Activated T-cell treated with anti-CD3 and anti-CD28 coated beads, Interleukin-2, amount 50 U/mL, for 72 hours (primary cell): ENCODE measurements around the gene PPARA. TPM values are rescaled to one million over a fixed set of nuclear protein-coding genes. Genes with fewer than 3 reads are reported as not detected.
"Not testable (repeated sequence)": the region's sequence is repeated elsewhere in the genome, so short reads cannot be mapped to it uniquely, and the experiment has no call there.

Source experiments
- ATAC-seq, 2 donors: fragments of 150-1000 bp; cut with Tn5 transposase; replicated peaks in 1 of 2; 2 replicates each; pipeline ENCODE4 v1.10.0; 2021; ENCODE audit warnings: moderate library complexity in 2 of 2, mild to moderate bottlenecking in 1 of 2
- DNase-seq, 2 donors: peaks; one replicate each; pipeline ENCODE4 v3.0.0; 2021 to 2022; ENCODE audit warnings: mixed read lengths in 1 of 2
- H3K27ac Mint-ChIP-seq: one replicate; pipeline ENCODE4 v1.8.0; 2022; ENCODE audit warnings: mild to moderate bottlenecking, moderate library complexity, mixed read lengths
- H3K27me3 Mint-ChIP-seq: one replicate; pipeline ENCODE4 v1.8.0; 2022; ENCODE audit warnings: low read depth, mixed read lengths
- H3K36me3 Mint-ChIP-seq, 2 donors: one replicate each; pipeline ENCODE4 v1.8.0; 2022; ENCODE audit warnings: mixed read lengths in 2 of 2, mild to moderate bottlenecking in 1 of 2; ENCODE audit not compliant: insufficient read depth in 2 of 2
- H3K4me1 Mint-ChIP-seq: one replicate; pipeline ENCODE4 v1.8.0; 2022; ENCODE audit warnings: low read depth, mixed read lengths
- H3K4me3 Mint-ChIP-seq, 2 donors: one replicate each; pipeline ENCODE4 v1.8.0; 2022; ENCODE audit warnings: mild to moderate bottlenecking in 2 of 2, mixed read lengths in 2 of 2, moderate library complexity in 2 of 2
- H3K9me3 Mint-ChIP-seq, 2 donors: one replicate each; pipeline ENCODE4 v1.8.0; 2022; ENCODE audit warnings: mixed read lengths in 2 of 2
- total RNA-seq, 2 donors: library from RNA; stranded (reverse); gene quantifications; one replicate each; pipeline ENCODE4 v1.2.3, GENCODE V29; 2022

Gene PPARA
- total RNA-seq, 2 donors from 2014 or later = 14.8 to 16.6 TPM

DNA sequence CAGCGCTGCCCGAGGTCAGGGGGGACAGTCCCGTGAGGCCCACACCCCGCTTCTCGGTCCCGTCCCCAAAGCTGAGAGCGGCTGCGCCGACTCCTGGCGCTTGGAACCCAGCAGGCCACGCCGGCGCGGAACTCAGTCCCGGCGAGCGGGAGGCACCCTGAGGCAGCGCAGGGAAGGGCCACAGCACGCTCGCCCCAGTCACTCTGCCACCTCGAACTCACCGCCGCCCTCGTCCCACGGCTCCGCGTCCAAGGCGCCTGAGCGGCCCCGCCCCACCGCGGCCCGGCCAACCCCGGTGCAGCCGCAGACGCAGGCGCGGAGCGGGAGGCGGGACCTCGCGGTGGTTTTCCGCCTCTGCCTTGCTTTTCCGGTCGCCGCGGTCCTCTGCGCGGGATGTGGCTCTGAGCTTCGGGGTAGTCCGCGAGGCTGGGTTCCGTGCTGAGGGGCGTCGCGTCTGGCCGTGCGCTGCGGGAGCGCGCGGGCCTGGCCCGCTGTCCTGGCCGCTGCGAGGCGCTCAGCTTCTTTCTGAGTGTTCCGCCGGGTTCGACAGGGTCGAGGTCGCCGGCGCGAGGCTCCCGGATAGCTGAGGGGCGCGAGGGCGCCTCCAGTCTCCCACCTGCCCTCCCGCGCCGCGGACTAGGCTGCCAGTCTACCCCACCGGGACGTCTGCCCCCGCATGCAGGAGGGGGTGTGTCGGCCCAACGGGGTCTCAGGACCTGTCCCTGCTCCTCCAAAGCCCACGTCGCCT, 99.9 kb downstream of the PPARA start, which contains the start of gene CDPF1:
Gene CDPF1 (minus strand): TSS at position 259 of the 748 bp plus-strand sequence. CDS start 2,009 bp downstream, outside the sequence.
- Mint-ChIP-seq H3K27ac (peak within 1 kb of the TSS; percentile 74), H3K27me3 (no peaks in the 10 kb centered on the region), H3K36me3 (peaks cover 1 to 3% of the 10 kb centered on the region in 2 donors), H3K4me1 (peaks cover 34% of the 10 kb centered on the region), H3K4me3 (peak within 1 kb of the TSS; percentile 86 to 89), H3K9me3 (peaks cover 1 to 4% of the 10 kb centered on the region in 2 donors)
- ATAC-seq = peak; percentile 90 to 95
- peak; percentile 94 to 95 for DNase-seq

- peak overlapping the region; percentile 86 to 89 for H3K4me3 Mint-ChIP-seq
- H3K27me3 Mint-ChIP-seq = no peaks in the 10 kb centered on the region
- H3K36me3 Mint-ChIP-seq = peaks cover 1 to 3% of the 10 kb centered on the region in 2 donors
- peak overlapping the region; percentile 74 for H3K27ac Mint-ChIP-seq
- peak in 1 of 2 donors; percentile 4 for ATAC-seq
- H3K9me3 Mint-ChIP-seq = peaks cover 1 to 4% of the 10 kb centered on the region in 2 donors
- peak in 1 of 2 donors; percentile 29 for DNase-seq
- H3K4me1 Mint-ChIP-seq = peaks cover 34% of the 10 kb centered on the region
Measured at GRCh38 chr22:46250783-46251125, 100.4 kb downstream of the PPARA start.

- DNase-seq (no peak), ATAC-seq (no peak)
- peaks cover 34% of the 10 kb centered on the region for H3K4me1 Mint-ChIP-seq
- peaks cover 1 to 4% of the 10 kb centered on the region in 2 donors for H3K9me3 Mint-ChIP-seq
- peaks cover 1 to 3% of the 10 kb centered on the region in 2 donors for H3K36me3 Mint-ChIP-seq
- H3K27ac Mint-ChIP-seq = peak overlapping the region; percentile 85
- peaks cover 2% of the 10 kb centered on the region for H3K27me3 Mint-ChIP-seq
- peak overlapping the region; percentile 86 to 89 for H3K4me3 Mint-ChIP-seq
Measured at GRCh38 chr22:46251266-46251665, 100.9 kb downstream of the PPARA start.

GRCh38 chr22:46251816-46252380, 101.6 kb downstream of the PPARA start:
- Mint-ChIP-seq H3K27me3 (peaks cover 8% of the 10 kb centered on the region), H3K27ac (peak overlapping the region; percentile 85), H3K4me3 (peak overlapping the region; percentile 86 to 89), H3K9me3 (peaks cover 1 to 4% of the 10 kb centered on the region in 2 donors), H3K4me1 (peaks cover 34% of the 10 kb centered on the region), H3K36me3 (peaks cover 1 to 3% of the 10 kb centered on the region in 2 donors)
- ATAC-seq = peak in 1 of 2 donors; percentile 20
- peak in 1 of 2 donors; percentile 15 for DNase-seq

DNA sequence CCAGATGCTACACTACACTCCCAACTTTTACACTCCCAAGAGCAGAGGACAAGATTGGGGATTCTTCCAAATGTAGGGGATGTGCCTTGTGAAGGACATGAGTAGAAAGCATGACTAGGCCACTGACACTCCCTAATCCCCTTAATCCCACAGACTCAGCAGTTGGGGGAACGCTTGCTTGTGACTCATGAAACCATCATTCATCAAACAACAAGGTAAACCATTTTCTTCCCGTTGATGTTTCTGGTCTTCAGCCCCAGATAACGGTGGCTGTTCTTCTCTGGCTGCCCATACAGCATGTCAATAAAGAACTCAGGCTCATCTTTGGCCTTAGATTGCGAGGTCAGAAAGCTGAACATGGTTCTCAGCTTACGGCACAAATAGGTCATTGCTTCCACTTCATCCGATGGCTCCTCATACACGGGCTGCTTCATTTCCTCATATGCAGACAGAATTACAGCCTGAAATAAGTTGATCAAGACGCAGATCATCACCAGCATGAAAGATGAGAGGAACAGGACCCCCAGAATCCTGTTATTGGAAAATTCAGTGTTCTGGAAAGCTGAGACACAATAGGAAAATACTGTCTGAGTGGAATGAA, 106.1 kb downstream of the PPARA start:
- H3K36me3 Mint-ChIP-seq = peaks cover 2 to 3% of the 10 kb centered on the region in 2 donors
- H3K27me3 Mint-ChIP-seq = peaks cover 42% of the 10 kb centered on the region
- peaks cover 23% of the 10 kb centered on the region for H3K4me1 Mint-ChIP-seq
- no peak overlapping the region for H3K4me3 Mint-ChIP-seq
- DNase-seq (no peak), ATAC-seq (no peak)
- H3K27ac Mint-ChIP-seq = no peak overlapping the region
- peaks cover 2 to 4% of the 10 kb centered on the region in 2 donors for H3K9me3 Mint-ChIP-seq

DNA sequence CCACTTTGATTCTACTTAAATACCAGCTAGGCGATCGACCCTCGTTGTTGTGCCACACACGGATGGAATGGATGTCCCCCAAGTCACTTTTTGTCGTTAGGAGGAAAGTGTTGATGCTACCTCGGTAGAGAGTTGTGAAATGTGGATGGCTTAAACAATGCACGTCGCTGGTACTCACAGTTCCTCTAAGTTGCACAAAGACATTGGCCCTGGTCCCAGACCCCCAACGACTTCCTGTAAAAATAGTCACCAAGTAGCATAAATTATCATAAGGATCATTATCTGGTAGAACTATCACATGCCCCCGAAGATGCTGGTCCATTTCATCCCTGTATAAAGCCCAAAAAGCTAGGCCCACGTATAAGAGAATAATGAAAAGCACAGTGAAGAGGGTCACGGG, 109.0 kb downstream of the PPARA start:
- Mint-ChIP-seq H3K4me3 (no peak overlapping the region), H3K36me3 (peaks cover 1 to 6% of the 10 kb centered on the region in 2 donors), H3K9me3 (peaks cover 0 to 1% of the 10 kb centered on the region in 2 donors), H3K27ac (no peak overlapping the region), H3K4me1 (peaks cover 9% of the 10 kb centered on the region), H3K27me3 (peaks cover 61% of the 10 kb centered on the region)
- ATAC-seq (no peak), DNase-seq (no peak)

DNA sequence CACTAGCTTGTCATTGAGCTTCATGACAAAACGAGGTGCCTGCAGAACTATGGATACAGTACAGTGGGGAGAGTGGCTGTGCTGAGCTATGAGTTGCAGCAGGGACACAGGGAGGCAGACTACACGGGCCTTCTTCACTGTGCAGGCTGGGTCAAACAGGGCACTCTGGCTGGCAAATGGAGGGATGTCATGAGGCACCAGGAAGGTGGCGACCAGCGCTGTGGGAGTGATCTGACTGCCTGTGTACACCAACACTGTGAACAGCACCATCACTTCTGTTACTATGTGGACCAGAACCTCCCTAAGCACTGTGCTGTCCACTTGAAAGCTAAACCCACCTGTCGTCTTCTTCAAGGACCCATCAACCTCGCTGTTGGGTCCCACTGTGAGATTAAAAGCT, 109.7 kb downstream of the PPARA start:
- no peak overlapping the region for H3K27ac Mint-ChIP-seq
- H3K4me1 Mint-ChIP-seq = peaks cover 2% of the 10 kb centered on the region
- peaks cover 66% of the 10 kb centered on the region for H3K27me3 Mint-ChIP-seq
- H3K36me3 Mint-ChIP-seq = peaks cover 1 to 8% of the 10 kb centered on the region in 2 donors
- peaks cover 0 to 3% of the 10 kb centered on the region in 2 donors for H3K9me3 Mint-ChIP-seq
- no peak for ATAC-seq
- DNase-seq = no peak
- no peak overlapping the region for H3K4me3 Mint-ChIP-seq

DNA sequence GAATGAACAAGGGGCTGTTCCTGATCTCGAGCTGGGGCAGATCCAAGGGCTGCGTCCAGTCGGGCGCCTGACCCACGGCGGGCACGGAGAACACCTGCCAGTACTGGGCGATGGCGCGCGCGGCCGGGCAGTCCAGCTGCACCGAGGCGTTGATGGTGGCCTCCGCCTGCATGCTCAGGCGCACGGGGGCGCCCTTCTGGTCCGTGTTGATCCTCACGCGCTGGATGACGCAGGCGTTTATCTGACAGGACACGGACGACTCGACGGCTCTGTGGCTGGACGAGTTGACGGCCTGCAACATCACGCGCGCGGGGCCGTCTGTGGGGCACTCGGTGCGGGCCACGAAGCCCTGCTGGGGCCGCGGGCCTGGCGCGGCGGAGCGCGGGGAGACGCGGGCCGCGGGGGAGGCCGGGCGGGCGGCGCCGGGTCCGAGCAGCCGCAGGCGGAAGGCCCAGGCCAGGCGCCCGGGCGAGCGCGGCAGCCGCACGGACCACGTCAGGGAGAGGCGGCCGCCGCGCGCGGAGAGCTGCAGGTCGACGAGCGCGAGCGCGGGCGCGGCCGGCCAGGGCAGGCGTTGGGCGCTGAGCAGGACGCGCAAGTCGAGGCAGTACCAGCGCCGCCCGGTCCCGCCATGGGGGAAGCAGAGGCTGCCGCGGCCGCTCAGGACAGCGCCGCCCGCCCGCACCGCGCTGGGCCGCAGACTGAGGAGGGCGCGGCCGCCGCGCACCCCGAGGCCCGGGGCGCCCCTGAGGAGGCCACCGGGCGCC, 112.3 kb downstream of the PPARA start:
- DNase-seq = peak; percentile 64 to 66
- Mint-ChIP-seq H3K36me3 (peaks cover 12 to 19% of the 10 kb centered on the region in 2 donors), H3K4me1 (peaks cover 6% of the 10 kb centered on the region), H3K4me3 (peak overlapping the region in 1 of 2 donors; percentile 69), H3K27ac (no peak overlapping the region), H3K9me3 (peaks cover 1 to 3% of the 10 kb centered on the region in 2 donors), H3K27me3 (peaks cover 77% of the 10 kb centered on the region)
- ATAC-seq = peak; percentile 83 to 84

DNA sequence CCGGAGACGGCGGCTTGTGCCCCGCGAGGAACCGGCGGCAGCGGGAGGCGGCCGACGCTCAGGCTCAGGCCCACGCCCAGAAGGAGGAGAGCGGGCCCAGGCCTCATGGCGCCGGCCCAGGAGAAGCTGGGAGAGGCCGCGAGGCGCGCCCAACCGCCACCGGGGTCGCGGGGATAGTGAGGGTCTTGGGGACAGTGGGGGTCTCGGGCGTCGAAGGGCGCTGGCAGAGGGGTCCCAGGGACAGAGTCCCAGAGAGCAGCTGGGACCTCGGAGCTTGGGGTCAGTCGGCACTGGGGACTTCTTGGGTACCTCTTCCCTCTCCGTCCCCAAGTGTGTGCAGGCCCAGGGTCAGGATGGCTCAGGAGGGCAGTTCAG, 112.9 kb downstream of the PPARA start, which contains the start of gene PKDREJ:
Gene PKDREJ (minus strand): TSS at position 128 of the 375 bp plus-strand sequence. CDS start 21 bp downstream, at position 107.
- H3K27me3 Mint-ChIP-seq = peaks cover 78% of the 10 kb centered on the region
- H3K36me3 Mint-ChIP-seq = peaks cover 12 to 19% of the 10 kb centered on the region in 2 donors
- DNase-seq = no peak
- H3K27ac Mint-ChIP-seq = no peak within 1 kb of the TSS
- no peak for ATAC-seq
- peak within 1 kb of the TSS; percentile 57 to 73 for H3K4me3 Mint-ChIP-seq
- H3K9me3 Mint-ChIP-seq = peaks cover 1 to 3% of the 10 kb centered on the region in 2 donors
- H3K4me1 Mint-ChIP-seq = peaks cover 8% of the 10 kb centered on the region

DNA sequence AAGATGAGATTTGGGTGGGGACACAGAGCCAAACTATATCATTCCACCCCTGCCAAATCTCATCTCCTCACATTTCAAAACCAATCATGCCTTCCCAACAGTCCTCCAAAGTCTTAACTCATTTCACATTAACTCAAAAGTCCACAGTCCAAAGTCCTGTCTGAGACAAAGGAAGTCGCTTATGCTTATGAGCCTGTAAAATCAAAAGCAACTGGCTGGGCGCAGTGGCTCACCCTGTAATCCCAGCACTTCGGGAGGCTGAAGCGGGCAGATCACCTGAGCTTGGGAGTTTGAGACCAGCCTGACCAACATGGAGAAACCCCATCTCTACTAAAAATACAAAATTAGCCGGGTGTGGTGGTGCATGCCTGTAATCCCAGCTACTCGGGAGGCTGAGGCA, 114.2 kb downstream of the PPARA start:
- ATAC-seq, H3K9me3 Mint-ChIP-seq, DNase-seq, H3K4me3 Mint-ChIP-seq, H3K27ac Mint-ChIP-seq: not testable (repeated sequence)
- Mint-ChIP-seq H3K4me1 (peaks cover 11% of the 10 kb centered on the region), H3K27me3 (peaks cover 67% of the 10 kb centered on the region), H3K36me3 (peaks cover 12 to 19% of the 10 kb centered on the region in 2 donors)

DNA sequence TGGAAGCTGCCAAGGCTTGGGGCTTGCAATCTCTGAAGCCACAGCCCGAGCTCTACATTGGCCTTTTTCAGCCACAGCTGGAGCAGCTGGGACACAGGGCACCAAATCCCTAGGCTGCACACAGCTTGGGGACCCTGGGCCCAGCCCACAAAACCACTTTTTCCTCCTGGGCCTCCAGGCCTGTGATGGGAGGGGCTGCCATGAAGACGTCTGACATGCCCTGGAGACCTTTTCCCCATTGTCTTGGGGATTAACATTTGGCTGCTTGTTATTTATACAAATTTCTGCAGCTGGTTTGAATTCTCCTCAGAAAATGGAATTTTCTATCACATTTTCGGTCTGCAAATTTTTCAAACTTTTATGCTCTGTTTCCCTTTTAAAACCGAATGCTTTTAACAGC, 115.3 kb downstream of the PPARA start:
- not testable (repeated sequence) for DNase-seq, H3K4me3 Mint-ChIP-seq, H3K27ac Mint-ChIP-seq, H3K9me3 Mint-ChIP-seq, ATAC-seq
- Mint-ChIP-seq H3K36me3 (peaks cover 12 to 19% of the 10 kb centered on the region in 2 donors), H3K27me3 (peaks cover 58% of the 10 kb centered on the region), H3K4me1 (peaks cover 11% of the 10 kb centered on the region)

- ATAC-seq = peak; percentile 89 to 94
- Mint-ChIP-seq H3K27me3 (peaks cover 41% of the 10 kb centered on the region), H3K4me1 (peaks cover 11% of the 10 kb centered on the region), H3K9me3 (peaks cover 1 to 3% of the 10 kb centered on the region in 2 donors), H3K27ac (peak within 1 kb of the TSS; percentile 85), H3K4me3 (peak within 1 kb of the TSS; percentile 91 to 96), H3K36me3 (peaks cover 12 to 16% of the 10 kb centered on the region in 2 donors)
- peak; percentile 56 to 68 for DNase-seq
Measured at GRCh38 chr22:46267431-46268279, 117.3 kb downstream of the PPARA start, which contains the start of gene TTC38. TSS of gene TTC38 (plus strand) at chr22:46268008. CDS start at chr22:46268040, 32 bp downstream.
